Effector memory CD8-positive, alpha-beta T cell (primary cell): Measurements from ENCODE around the gene PEF1.

Experiments
- ATAC-seq: fragments of 150-1000 bp; cut with Tn5 transposase; replicated peaks from 2 replicates; pipeline ENCODE4 v1.10.0; 2021; ENCODE audit warnings: mild to moderate bottlenecking, moderate library complexity
- DNase-seq, 3 experiments: peaks; one replicate each; pipeline ENCODE4 v3.0.0; 2021
- H3K27ac Mint-ChIP-seq, 2 donors: one replicate each; pipeline ENCODE4 v1.8.0; 2022; ENCODE audit warnings: mild to moderate bottlenecking in 2 of 2, mixed read lengths in 2 of 2, moderate library complexity in 2 of 2
- H3K27me3 Mint-ChIP-seq, 2 donors: one replicate each; pipeline ENCODE4 v1.8.0; 2022; ENCODE audit warnings: mixed read lengths in 2 of 2
- H3K36me3 Mint-ChIP-seq: one replicate; pipeline ENCODE4 v1.8.0; 2022; ENCODE audit warnings: mild to moderate bottlenecking, moderate library complexity, mixed read lengths; ENCODE audit not compliant: insufficient read depth
- H3K4me1 Mint-ChIP-seq, 2 donors: one replicate each; pipeline ENCODE4 v1.8.0; 2022; ENCODE audit warnings: low read depth in 2 of 2, mixed read lengths in 2 of 2
- H3K4me3 Mint-ChIP-seq, 2 donors: one replicate each; pipeline ENCODE4 v1.8.0; 2022; ENCODE audit warnings: mild to moderate bottlenecking in 2 of 2, mixed read lengths in 2 of 2, moderate library complexity in 2 of 2
- H3K9me3 Mint-ChIP-seq, 2 donors: one replicate each; pipeline ENCODE4 v1.8.0; 2022; ENCODE audit warnings: mixed read lengths in 2 of 2

PEF1 gene

DNA sequence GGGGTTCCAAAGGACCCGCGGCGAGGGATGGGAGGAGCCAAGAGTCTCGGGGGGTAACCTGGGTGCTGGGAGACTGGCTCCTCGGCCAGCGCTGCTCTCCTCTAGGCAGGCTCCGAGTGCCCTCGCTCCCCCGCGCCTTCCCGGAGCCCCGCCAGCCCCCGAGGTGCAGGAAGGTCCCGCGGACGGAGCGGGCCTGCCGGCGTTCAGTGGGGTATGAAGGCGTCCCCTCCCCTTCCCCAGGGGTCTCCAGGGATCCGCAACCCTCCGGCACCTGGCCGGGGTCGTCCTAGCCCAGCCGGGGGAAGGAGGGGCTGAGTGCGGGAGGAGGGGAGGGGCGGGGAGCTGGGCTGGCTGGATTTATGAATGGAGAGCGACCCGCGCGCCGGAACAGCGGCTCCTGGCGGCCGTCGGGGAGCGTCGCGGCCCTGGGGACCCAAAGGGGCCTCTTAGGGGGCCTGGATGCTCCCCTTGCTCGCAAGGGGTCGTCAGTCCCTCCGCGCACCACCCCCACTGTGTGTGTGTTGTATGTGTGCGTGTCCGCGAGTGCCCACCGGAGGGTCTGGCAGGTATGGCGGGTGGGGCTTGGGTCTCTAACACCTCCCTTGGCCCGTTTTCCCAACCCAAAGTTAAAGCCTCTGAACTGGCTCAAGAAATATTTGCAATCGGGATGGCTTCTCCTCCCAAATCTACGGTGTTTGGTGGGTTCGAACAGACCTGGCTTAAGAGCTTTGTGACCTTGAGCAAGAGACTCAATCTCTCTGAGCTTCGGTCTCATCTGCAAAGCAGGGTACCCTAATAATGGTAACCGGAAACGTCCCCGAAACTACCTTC is 26.5 kb downstream of the PEF1 start:
- Mint-ChIP-seq H3K27ac (no peak overlapping the region), H3K4me1 (peaks cover 6 to 8% of the 10 kb centered on the region in 2 donors), H3K9me3 (no peaks in the 10 kb centered on the region), H3K27me3 (peaks cover 39 to 45% of the 10 kb centered on the region in 2 donors), H3K36me3 (peaks cover 7% of the 10 kb centered on the region), H3K4me3 (peak overlapping the region; percentile 21 to 33)
- DNase-seq (peak; percentile 23 to 39 (median 24)), ATAC-seq (peak; percentile 75)

- Mint-ChIP-seq H3K9me3 (no peaks in the 10 kb centered on the region), H3K27me3 (peaks cover 39 to 45% of the 10 kb centered on the region in 2 donors), H3K4me1 (peaks cover 6 to 8% of the 10 kb centered on the region in 2 donors), H3K27ac (peak within 1 kb of the TSS in 1 of 2 donors; percentile 51), H3K4me3 (peak within 1 kb of the TSS; percentile 77 to 80), H3K36me3 (peaks cover 7% of the 10 kb centered on the region)
- DNase-seq (no peak), ATAC-seq (peak; percentile 30)
These were observed 27.3 kb downstream of the PEF1 start, which contains the start of gene HCRTR1 for GRCh38 chr1:31617218-31617915. TSS of gene HCRTR1 (plus strand) at chr1:31617689. CDS start at chr1:31619193, 1,504 bp downstream.

DNA sequence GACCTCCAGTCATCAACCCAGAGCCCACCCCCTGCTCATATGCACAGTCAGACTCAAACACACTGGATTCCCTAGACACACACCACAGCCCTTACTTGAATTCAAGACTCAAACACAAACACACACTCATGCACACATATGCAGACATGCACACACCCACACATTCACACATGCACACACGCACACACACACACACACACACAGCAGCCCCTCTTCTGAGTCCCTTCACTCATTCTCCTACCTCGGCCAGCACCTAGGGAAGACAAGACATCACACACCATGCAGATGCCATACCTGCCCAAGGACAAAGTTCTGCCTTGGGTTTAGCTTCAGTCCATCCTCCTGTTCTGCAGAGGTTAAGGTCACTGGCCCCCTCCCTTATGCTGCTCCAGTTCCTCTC is 28.7 kb downstream of the PEF1 start:
- H3K4me3 Mint-ChIP-seq = no peak overlapping the region
- no peaks in the 10 kb centered on the region for H3K9me3 Mint-ChIP-seq
- no peak overlapping the region for H3K27ac Mint-ChIP-seq
- H3K4me1 Mint-ChIP-seq = peaks cover 6 to 8% of the 10 kb centered on the region in 2 donors
- ATAC-seq (no peak), DNase-seq (no peak)
- peaks cover 39 to 45% of the 10 kb centered on the region in 2 donors for H3K27me3 Mint-ChIP-seq
- peaks cover 7% of the 10 kb centered on the region for H3K36me3 Mint-ChIP-seq

GRCh38 chr1:31615414-31615813 is 29.3 kb downstream of the PEF1 start:
- Mint-ChIP-seq H3K27me3 (peaks cover 39 to 45% of the 10 kb centered on the region in 2 donors), H3K9me3 (no peaks in the 10 kb centered on the region)
- no peak for DNase-seq

GRCh38 chr1:31614414-31615005 is 30.2 kb downstream of the PEF1 start:
- H3K4me1 Mint-ChIP-seq = peaks cover 6% of the 10 kb centered on the region in 2 donors
- peaks cover 7% of the 10 kb centered on the region for H3K36me3 Mint-ChIP-seq
- H3K27me3 Mint-ChIP-seq = peaks cover 35 to 38% of the 10 kb centered on the region in 2 donors
- ATAC-seq (no peak), DNase-seq (no peak)
- H3K4me3 Mint-ChIP-seq = no peak overlapping the region
- H3K27ac Mint-ChIP-seq = no peak overlapping the region
- H3K9me3 Mint-ChIP-seq = no peaks in the 10 kb centered on the region

More at GRCh38 chr1:31615414-31615813, 29.3 kb downstream of the PEF1 start:
- no peak overlapping the region for H3K4me3 Mint-ChIP-seq
- H3K4me1 Mint-ChIP-seq = peaks cover 6 to 8% of the 10 kb centered on the region in 2 donors
- H3K36me3 Mint-ChIP-seq = peaks cover 7% of the 10 kb centered on the region
- H3K27ac Mint-ChIP-seq = no peak overlapping the region
- no peak for ATAC-seq

DNA sequence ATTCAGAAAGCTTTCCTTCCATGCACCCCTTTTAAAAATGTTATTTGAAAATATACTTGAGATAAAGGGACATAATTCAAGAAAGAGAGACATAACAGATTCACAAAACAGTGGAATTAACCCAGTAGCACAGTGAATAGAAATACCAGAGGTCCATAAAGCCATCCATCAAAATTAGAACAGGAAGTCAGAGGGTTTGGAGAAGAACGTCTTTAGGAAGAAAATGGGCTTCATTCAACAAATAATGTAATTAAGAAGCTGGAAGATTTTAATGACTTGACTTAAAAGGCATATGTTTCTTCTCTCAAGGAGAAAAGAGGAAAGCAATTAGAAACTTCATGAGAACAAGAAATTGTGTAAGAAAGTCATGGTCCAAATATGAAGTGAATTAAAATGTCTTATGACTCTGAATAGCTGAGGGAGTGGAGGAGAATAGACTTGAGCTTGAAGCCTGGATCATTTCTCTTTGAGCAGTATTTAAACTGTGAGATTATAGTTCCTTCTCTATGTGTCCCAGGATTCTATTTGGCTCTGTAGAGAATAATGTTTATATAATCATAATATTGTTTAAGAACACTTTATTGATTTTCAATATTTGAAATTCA is 35.1 kb downstream of the PEF1 start:
- no peaks in the 10 kb centered on the region for H3K9me3 Mint-ChIP-seq
- no peaks in the 10 kb centered on the region for H3K36me3 Mint-ChIP-seq
- no peak overlapping the region for H3K27ac Mint-ChIP-seq
- H3K4me1 Mint-ChIP-seq = no peaks in the 10 kb centered on the region
- DNase-seq = no peak
- H3K27me3 Mint-ChIP-seq = peaks cover 7 to 22% of the 10 kb centered on the region in 2 donors
- no peak for ATAC-seq
- H3K4me3 Mint-ChIP-seq = no peak overlapping the region

DNA sequence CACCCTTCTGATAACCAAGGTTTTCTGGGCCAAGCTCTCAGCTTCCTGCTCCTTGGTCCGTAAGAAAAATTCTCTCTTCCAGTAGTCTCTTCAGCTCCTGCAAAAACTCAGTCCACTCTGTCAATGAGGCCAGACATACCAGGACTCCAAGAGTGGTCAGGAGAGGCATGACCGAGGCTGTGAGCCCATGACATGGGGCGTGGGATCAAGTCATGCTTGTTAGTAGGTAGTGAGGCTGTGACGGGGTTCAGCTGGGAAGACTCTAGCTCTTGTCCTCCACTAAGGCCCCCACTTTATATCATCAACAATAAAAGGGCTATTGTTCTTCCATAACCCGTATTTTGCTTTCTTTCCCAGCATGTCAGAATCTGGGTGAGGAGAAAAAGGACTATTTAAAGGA is 37.3 kb downstream of the PEF1 start:
- Mint-ChIP-seq H3K4me3 (no peak overlapping the region), H3K36me3 (no peaks in the 10 kb centered on the region), H3K27me3 (peaks cover 7 to 22% of the 10 kb centered on the region in 2 donors), H3K9me3 (no peaks in the 10 kb centered on the region), H3K4me1 (no peaks in the 10 kb centered on the region), H3K27ac (no peak overlapping the region)
- ATAC-seq (no peak), DNase-seq (no peak)

DNA sequence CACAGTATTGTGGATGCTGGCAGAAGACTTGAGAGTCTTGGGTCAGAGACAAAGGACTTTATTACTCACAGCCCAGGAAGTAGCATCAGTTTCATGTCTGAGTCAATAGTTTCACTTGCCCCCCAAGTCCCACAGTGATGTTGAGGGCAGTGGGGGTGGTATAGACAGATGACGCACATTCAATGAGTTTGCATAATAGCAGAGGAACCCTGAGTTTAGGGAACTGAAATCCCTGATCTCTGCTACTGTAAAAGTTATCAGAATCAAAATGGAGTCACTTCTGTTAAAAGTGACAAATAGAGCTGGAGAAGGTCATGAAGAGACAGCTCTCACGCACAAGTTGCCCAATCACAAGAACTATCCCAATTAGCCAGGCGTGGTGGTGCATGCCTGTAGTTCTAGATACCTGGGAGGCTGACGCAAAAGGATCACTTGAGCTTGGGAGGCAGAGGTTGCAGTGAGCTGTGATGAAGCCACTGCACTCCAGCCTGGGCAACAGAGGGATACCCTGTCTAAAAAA is 38.7 kb downstream of the PEF1 start:
- ATAC-seq (peak; percentile 45), DNase-seq (no peak)
- Mint-ChIP-seq H3K27ac (no peak overlapping the region), H3K4me1 (no peaks in the 10 kb centered on the region), H3K27me3 (peaks cover 7 to 22% of the 10 kb centered on the region in 2 donors), H3K9me3 (no peaks in the 10 kb centered on the region), H3K36me3 (no peaks in the 10 kb centered on the region), H3K4me3 (no peak overlapping the region)

DNA sequence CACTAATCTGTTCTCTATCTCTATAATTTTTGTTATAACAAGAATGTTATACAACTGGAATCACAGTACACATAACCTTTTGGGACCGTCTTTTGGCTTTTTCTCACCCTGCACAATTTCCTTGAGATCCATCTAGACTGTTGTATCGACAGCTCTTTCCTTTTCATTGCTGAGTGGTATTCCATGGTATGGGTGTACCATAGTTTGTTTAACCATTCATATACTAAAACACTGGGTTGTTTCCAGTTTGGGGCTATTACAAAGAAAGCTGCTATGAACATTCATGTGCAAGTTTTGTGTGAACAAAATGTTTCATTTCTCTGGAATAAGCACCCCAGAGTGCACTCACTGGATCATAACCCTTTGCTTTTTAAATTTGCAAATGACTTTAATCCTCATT is 42.6 kb downstream of the PEF1 start:
- no peak overlapping the region for H3K4me3 Mint-ChIP-seq
- no peak overlapping the region for H3K27ac Mint-ChIP-seq
- ATAC-seq (no peak), DNase-seq (no peak)
- no peaks in the 10 kb centered on the region for H3K4me1 Mint-ChIP-seq
- H3K27me3 Mint-ChIP-seq = peaks cover 0 to 3% of the 10 kb centered on the region in 2 donors
- H3K9me3 Mint-ChIP-seq = no peaks in the 10 kb centered on the region
- no peaks in the 10 kb centered on the region for H3K36me3 Mint-ChIP-seq

GRCh38 chr1:31600641-31601040 is 44.0 kb downstream of the PEF1 start:
- Mint-ChIP-seq H3K27me3 (peaks cover 8 to 10% of the 10 kb centered on the region in 2 donors), H3K9me3 (no peaks in the 10 kb centered on the region), H3K27ac (no peak overlapping the region), H3K4me1 (no peaks in the 10 kb centered on the region), H3K4me3 (no peak overlapping the region), H3K36me3 (no peaks in the 10 kb centered on the region)
- DNase-seq (no peak), ATAC-seq (no peak)

DNA sequence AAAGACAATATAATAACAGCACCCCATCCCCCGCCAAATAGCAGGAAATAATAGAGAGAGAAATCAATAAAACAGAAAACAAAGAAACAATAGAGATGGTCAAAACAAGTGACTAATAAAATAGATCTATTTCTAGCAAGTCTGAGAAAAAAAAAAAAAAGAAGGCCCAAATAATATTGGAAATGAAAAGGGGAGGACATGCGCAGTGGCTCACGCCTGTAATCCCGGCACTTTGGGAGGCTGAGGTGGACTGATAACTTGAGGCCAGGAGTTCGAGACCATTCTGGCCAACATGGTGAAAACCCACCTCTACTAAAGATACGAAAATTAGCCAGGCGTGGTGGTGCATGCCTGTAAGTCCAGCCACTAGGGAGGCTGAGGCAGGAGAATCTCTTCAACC is 45.7 kb downstream of the PEF1 start:
- Mint-ChIP-seq H3K36me3 (no peaks in the 10 kb centered on the region), H3K4me3 (no peak overlapping the region), H3K9me3 (no peaks in the 10 kb centered on the region), H3K27ac (no peak overlapping the region), H3K27me3 (peaks cover 8 to 10% of the 10 kb centered on the region in 2 donors), H3K4me1 (no peaks in the 10 kb centered on the region)
- ATAC-seq (no peak), DNase-seq (no peak)

- peaks cover 15 to 23% of the 10 kb centered on the region in 2 donors for H3K27me3 Mint-ChIP-seq
- H3K4me3 Mint-ChIP-seq = no peak overlapping the region
- H3K27ac Mint-ChIP-seq = no peak overlapping the region
- peaks cover 0 to 2% of the 10 kb centered on the region in 2 donors for H3K4me1 Mint-ChIP-seq
- DNase-seq = no peak
- ATAC-seq = no peak
- H3K9me3 Mint-ChIP-seq = no peaks in the 10 kb centered on the region
- H3K36me3 Mint-ChIP-seq = no peaks in the 10 kb centered on the region
These were observed 48.0 kb downstream of the PEF1 start for GRCh38 chr1:31596737-31597097.
